HEK293T (cell line): ENCODE results near the gene PSEN1.

ENCODE experiments used
- BHLHE40 ChIP-seq: fragments of 450-650 bp; IDR thresholded peaks from 2 replicates; pipeline ENCODE4 v1.6.1; 2016; ENCODE audit warnings: mild to moderate bottlenecking, moderate library complexity, borderline replicate concordance
- ELF4 ChIP-seq: fragments of 450-650 bp; IDR thresholded peaks from 2 replicates; pipeline ENCODE4 v1.6.1; 2017; ENCODE audit warnings: antibody characterized with exemption
- FOXM1 ChIP-seq: fragments of 450-650 bp; IDR thresholded peaks from 2 replicates; pipeline ENCODE4 v1.6.1; 2017; ENCODE audit warnings: mild to moderate bottlenecking, borderline replicate concordance
- HDGF ChIP-seq: fragments of 450-650 bp; IDR thresholded peaks from 2 replicates; pipeline ENCODE4 v1.6.1; 2017; ENCODE audit warnings: antibody characterized with exemption, borderline replicate concordance
- NFRKB ChIP-seq: fragments of 450-650 bp; IDR thresholded peaks from 2 replicates; pipeline ENCODE4 v1.6.1; 2016; ENCODE audit warnings: mild to moderate bottlenecking, moderate library complexity
- PKNOX1 ChIP-seq: fragments of 450-650 bp; IDR thresholded peaks from 2 replicates; pipeline ENCODE4 v1.6.1; 2016
- SP1 ChIP-seq: fragments of 450-650 bp; IDR thresholded peaks from 2 replicates; pipeline ENCODE4 v1.6.1; 2017
- SUZ12 ChIP-seq: fragments of 450-650 bp; IDR thresholded peaks from 2 replicates; pipeline ENCODE4 v1.6.1; 2016; ENCODE audit warnings: mild to moderate bottlenecking
- TARDBP ChIP-seq: fragments of 450-650 bp; IDR thresholded peaks from 2 replicates; pipeline ENCODE4 v1.6.1; 2016
- ZNF384 ChIP-seq: fragments of 450-650 bp; IDR thresholded peaks from 2 replicates; pipeline ENCODE4 v1.6.1; 2016

- TF ChIP-seq SUZ12 (no peak), BHLHE40 (no peak), ELF4 (no peak), SP1 (no peak), ZNF384 (no peak), NFRKB (no peak), PKNOX1 (no peak), TARDBP (no peak), HDGF (no peak), FOXM1 (no peak)
Observed at GRCh38 chr14:73140811-73141323, 4.6 kb downstream of the PSEN1 start.
